H1 (cell line): ENCODE measurements around the gene CACNA1D. TPM values are rescaled to one million over a fixed set of nuclear protein-coding genes. Genes with fewer than 3 reads are reported as not detected.

ENCODE experiments used
- CTCF ChIA-PET: fragments of 300-600 bp; sonication (Branson Sonifier 250); formaldehyde crosslinking; loops from one replicate; lab custom pipeline; 2021; ENCODE audit not compliant: partially characterized antibody; lab: Charles Lee
- POLR2A ChIA-PET: fragments of 300-600 bp; sonication (Branson Sonifier 250); formaldehyde crosslinking; loops from one replicate; lab custom pipeline; 2021; ENCODE audit warnings: inconsistent platforms; ENCODE audit not compliant: partially characterized antibody; lab: Charles Lee
- DNase-seq, 2 experiments: peaks; one replicate each; pipeline versions ENCODE4 v3.0.0 to v3.0.0-alpha.2; 2010 to 2022; ENCODE audit warnings: low spot score in 2 of 2, low read depth in 1 of 2, mixed read lengths in 1 of 2
- FAIRE-seq: peaks from 2 replicates; lab custom pipeline; 2011; peaks lifted over from hg19 to GRCh38; lab: Jason Lieb, UNC
- H2AFZ ChIP-seq: 2 replicates; pipeline ENCODE4 v1.8.1; 2012; ENCODE audit warnings: low read length, inconsistent platforms
- H2AK5ac ChIP-seq: 2 replicates; pipeline ENCODE4 v1.6.1; 2013; ENCODE audit warnings: low read depth, low read length
- H2BK120ac ChIP-seq: replicated peaks from 2 replicates; pipeline ENCODE3; 2013; ENCODE audit warnings: low read depth, low read length, inconsistent platforms
- H2BK12ac ChIP-seq: 2 replicates; pipeline ENCODE4 v1.6.1; 2013; ENCODE audit warnings: low read depth, low read length
- H2BK15ac ChIP-seq: 2 replicates; pipeline ENCODE4 v1.6.1; 2013; ENCODE audit warnings: low read length
- H2BK20ac ChIP-seq: 2 replicates; pipeline ENCODE4 v1.6.1; 2013; ENCODE audit warnings: low read length
- H2BK5ac ChIP-seq: 2 replicates; pipeline ENCODE4 v1.6.1; 2013; ENCODE audit warnings: low read depth, low read length
- H3K14ac ChIP-seq: 2 replicates; pipeline ENCODE4 v1.6.1; 2013; ENCODE audit warnings: inconsistent platforms; ENCODE audit not compliant: insufficient read length
- H3K18ac ChIP-seq: 2 replicates; pipeline ENCODE4 v1.6.1; 2013; ENCODE audit warnings: low read length; ENCODE audit errors: extremely low read depth
- H3K23ac ChIP-seq: 2 replicates; pipeline ENCODE4 v1.6.1; 2013; ENCODE audit warnings: inconsistent platforms; ENCODE audit not compliant: insufficient read length
- H3K23me2 ChIP-seq: 2 replicates; pipeline ENCODE4 v1.6.1; 2013; ENCODE audit warnings: low read depth, low read length
- H3K27ac ChIP-seq: 2 replicates; pipeline ENCODE4 v1.6.1; 2011; ENCODE audit warnings: low read depth, low read length, inconsistent platforms
- H3K27me3 ChIP-seq, 4 experiments: replicated peaks in 1 of 4; 1 replicate in 1 of 4; 2 replicates in 3 of 4; pipeline versions ENCODE4 v1.6.1 to v1.8.1; 2011 to 2013; ENCODE audit warnings: low read length in 3 of 4, mild to moderate bottlenecking in 3 of 4, inconsistent platforms in 2 of 4, mixed read lengths in 2 of 4, moderate library complexity in 1 of 4; ENCODE audit not compliant: control insufficient read depth in 3 of 4, insufficient read depth in 3 of 4; ENCODE audit errors: extremely low read depth in 1 of 4
- H3K36me3 ChIP-seq, 4 experiments: 2 replicates each; pipeline versions ENCODE4 v1.6.1 to v1.8.1; 2011 to 2013; ENCODE audit warnings: mild to moderate bottlenecking in 4 of 4, low read length in 3 of 4, moderate library complexity in 2 of 4, control low read depth in 1 of 4, inconsistent platforms in 1 of 4; ENCODE audit not compliant: insufficient read depth in 4 of 4, control insufficient read depth in 2 of 4
- H3K4ac ChIP-seq: replicated peaks from 2 replicates; pipeline ENCODE3; 2013; ENCODE audit warnings: low read length, low read depth, mixed read lengths, inconsistent platforms; ENCODE audit not compliant: insufficient read length
- H3K4me1 ChIP-seq, 4 experiments: replicated peaks in 1 of 4; 1 replicate in 1 of 4; 2 replicates in 3 of 4; pipeline versions ENCODE4 v1.6.1 to v1.8.1; 2011 to 2013; ENCODE audit warnings: low read length in 3 of 4, inconsistent platforms in 2 of 4, mixed read lengths in 1 of 4; ENCODE audit not compliant: insufficient read depth in 4 of 4, control insufficient read depth in 3 of 4
- H3K4me2 ChIP-seq, 2 experiments: 2 replicates each; pipeline versions ENCODE4 v1.6.1 to v1.8.1; 2011 to 2013; ENCODE audit warnings: low read depth in 2 of 2, low read length in 2 of 2, control low read depth in 1 of 2, inconsistent platforms in 1 of 2, mild to moderate bottlenecking in 1 of 2; ENCODE audit not compliant: insufficient read depth in 1 of 2
- H3K4me3 ChIP-seq, 4 experiments: fragments of 200-600, 300-600 bp in 1 of 4; sonication (generic), shearing (Covaris generic), sonication (Bioruptor Twin) in 1 of 4; 2 replicates each; pipeline versions ENCODE4 v1.5.1 to v1.8.1; 2011 to 2016; ENCODE audit warnings: low read length in 4 of 4, low read depth in 3 of 4, control low read depth in 2 of 4, inconsistent platforms in 2 of 4, mild to moderate bottlenecking in 2 of 4, mixed read lengths in 1 of 4, moderate library complexity in 1 of 4; ENCODE audit not compliant: insufficient read depth in 2 of 4; ENCODE audit errors: extremely low read depth in 1 of 4
- H3K56ac ChIP-seq: replicated peaks from 2 replicates; pipeline ENCODE3; 2013; ENCODE audit warnings: low read depth, mild to moderate bottlenecking, mixed read lengths, low read length, inconsistent platforms; ENCODE audit not compliant: insufficient read length
- H3K79me1 ChIP-seq: 2 replicates; pipeline ENCODE4 v1.6.1; 2013; ENCODE audit warnings: low read depth, low read length, control low read depth
- H3K79me2 ChIP-seq, 2 experiments: 2 replicates each; pipeline versions ENCODE4 v1.6.1 to v1.8.1; 2012 to 2013; ENCODE audit warnings: low read length in 2 of 2, mild to moderate bottlenecking in 2 of 2, inconsistent platforms in 1 of 2; ENCODE audit not compliant: insufficient read depth in 2 of 2, control insufficient read depth in 1 of 2
- H3K9ac ChIP-seq, 4 experiments: replicated peaks in 1 of 4; 1 replicate in 1 of 4; 2 replicates in 3 of 4; pipeline versions ENCODE4 v1.6.1 to v1.8.1; 2011 to 2013; ENCODE audit warnings: low read depth in 3 of 4, low read length in 3 of 4, control low read depth in 2 of 4, mild to moderate bottlenecking in 2 of 4, moderate library complexity in 2 of 4, inconsistent platforms in 1 of 4; ENCODE audit errors: extremely low read depth in 1 of 4
- H3K9me3 ChIP-seq, 2 experiments: 2 replicates each; pipeline versions ENCODE4 v1.6.1 to v1.8.1; 2012 to 2013; ENCODE audit warnings: mild to moderate bottlenecking in 2 of 2, moderate library complexity in 2 of 2, control low read depth in 1 of 2, inconsistent platforms in 1 of 2, low read depth in 1 of 2, low read length in 1 of 2, mixed read lengths in 1 of 2; ENCODE audit not compliant: insufficient read depth in 2 of 2
- H4K20me1 ChIP-seq, 2 experiments: replicated peaks in 1 of 2; 2 replicates each; pipeline versions ENCODE3 to v1.8.1; 2011 to 2013; ENCODE audit warnings: inconsistent platforms in 2 of 2, low read length in 2 of 2, mild to moderate bottlenecking in 1 of 2; ENCODE audit not compliant: insufficient read depth in 2 of 2, control insufficient read depth in 1 of 2
- H4K5ac ChIP-seq: 2 replicates; pipeline ENCODE4 v1.6.1; 2013; ENCODE audit warnings: low read length, low read depth, mixed read lengths, inconsistent platforms; ENCODE audit not compliant: insufficient read length
- H4K8ac ChIP-seq: 2 replicates; pipeline ENCODE4 v1.8.0; 2013; ENCODE audit warnings: mild to moderate bottlenecking, moderate library complexity, low read length, inconsistent platforms; ENCODE audit not compliant: insufficient read depth; ENCODE audit errors: extremely low read depth
- H4K91ac ChIP-seq: replicated peaks from 2 replicates; pipeline ENCODE3; 2013; ENCODE audit warnings: low read length, mixed read lengths, inconsistent platforms; ENCODE audit not compliant: insufficient read length
- BACH1 ChIP-seq: IDR thresholded peaks from 2 replicates; pipeline ENCODE4 v1.6.1; 2012; ENCODE audit warnings: low read length, improper control_type of control experiment
- BRCA1 ChIP-seq: IDR thresholded peaks from 2 replicates; pipeline ENCODE4 v1.6.1; 2012; ENCODE audit warnings: low read depth, low read length, improper control_type of control experiment
- CBX8 ChIP-seq: fragments of 300-800, 300-1000 bp; sonication (generic); IDR thresholded peaks from 2 replicates; pipeline ENCODE4 v1.7.1; 2016; ENCODE audit warnings: low read depth, low read length, borderline replicate concordance
- CHD1 ChIP-seq: IDR thresholded peaks from 2 replicates; pipeline ENCODE4 v1.6.1; 2012; ENCODE audit warnings: low read depth, low read length, improper control_type of control experiment
- POLR2A ChIP-seq, 2 experiments: IDR thresholded peaks; 1 replicate in 1 of 2; 2 replicates in 1 of 2; pipeline ENCODE4 v1.6.1; 2011; ENCODE audit warnings: low read depth in 2 of 2, low read length in 2 of 2, mild to moderate bottlenecking in 2 of 2; ENCODE audit errors: control extremely low read depth in 1 of 2
- RXRA ChIP-seq: IDR thresholded peaks from 2 replicates; pipeline ENCODE4 v1.6.1; 2011; ENCODE audit warnings: low read depth, mild to moderate bottlenecking, low read length, moderate library complexity; ENCODE audit not compliant: insufficient read depth
- SP2 ChIP-seq: IDR thresholded peaks from 2 replicates; pipeline ENCODE4 v1.6.1; 2012; ENCODE audit warnings: mild to moderate bottlenecking, low read length, inconsistent platforms
- YY1 ChIP-seq: IDR thresholded peaks from 2 replicates; pipeline ENCODE4 v1.6.1; 2011; ENCODE audit warnings: low read depth, mild to moderate bottlenecking, low read length
- WGBS, 2 experiments: shearing (Covaris generic) in 1 of 2; methylation state at CpG; one replicate each; pipeline versions ENCODE4 v1.1.6 to v1.1.7; 2013 to 2015; ENCODE audit warnings: low lambda C conversion rate in 2 of 2, mixed read lengths in 2 of 2, inconsistent platforms in 1 of 2, low coverage in 1 of 2, missing lambda C conversion rate in 1 of 2; ENCODE audit not compliant: insufficient replicate concordance in 2 of 2, insufficient coverage in 1 of 2, insufficient read length in 1 of 2; ENCODE audit errors: extremely low coverage in 1 of 2, missing lambda C conversion rate in 1 of 2; 5-methylcytosine and 5-hydroxymethylcytosine counted together
- polyA plus RNA-seq, 7 experiments: library from polyadenylated mRNA; depleted of rRNA in 3 of 7; stranded (reverse) in 5 of 7; unstranded in 2 of 7; fragments of >200 nt in 5 of 7; fragments of 200-250 nt in 2 of 7; gene quantifications; 1 replicate in 5 of 7; 2 replicates in 1 of 7; 4 replicates in 1 of 7; pipeline versions ENCODE4 v1.2.1 to v1.2.3, GENCODE V29; 2011 to 2013; ENCODE audit warnings: missing spikeins in 2 of 7, mixed read lengths in 2 of 7
- total RNA-seq: library from RNA; stranded (reverse); fragmentation: NEBNext Ultra II Directional; extraction: Animal tissue kit (Norgen Biotek cat#: 25700); gene quantifications from 2 replicates; pipeline ENCODE4 v1.2.1, GENCODE V29; 2021

The CACNA1D gene
- total and polyA plus RNA-seq, 2 of the 8 experiments (the other 6 are each of a cell fraction or from before 2014, with no cell fraction given) = 2.0 to 2.9 TPM

DNA sequence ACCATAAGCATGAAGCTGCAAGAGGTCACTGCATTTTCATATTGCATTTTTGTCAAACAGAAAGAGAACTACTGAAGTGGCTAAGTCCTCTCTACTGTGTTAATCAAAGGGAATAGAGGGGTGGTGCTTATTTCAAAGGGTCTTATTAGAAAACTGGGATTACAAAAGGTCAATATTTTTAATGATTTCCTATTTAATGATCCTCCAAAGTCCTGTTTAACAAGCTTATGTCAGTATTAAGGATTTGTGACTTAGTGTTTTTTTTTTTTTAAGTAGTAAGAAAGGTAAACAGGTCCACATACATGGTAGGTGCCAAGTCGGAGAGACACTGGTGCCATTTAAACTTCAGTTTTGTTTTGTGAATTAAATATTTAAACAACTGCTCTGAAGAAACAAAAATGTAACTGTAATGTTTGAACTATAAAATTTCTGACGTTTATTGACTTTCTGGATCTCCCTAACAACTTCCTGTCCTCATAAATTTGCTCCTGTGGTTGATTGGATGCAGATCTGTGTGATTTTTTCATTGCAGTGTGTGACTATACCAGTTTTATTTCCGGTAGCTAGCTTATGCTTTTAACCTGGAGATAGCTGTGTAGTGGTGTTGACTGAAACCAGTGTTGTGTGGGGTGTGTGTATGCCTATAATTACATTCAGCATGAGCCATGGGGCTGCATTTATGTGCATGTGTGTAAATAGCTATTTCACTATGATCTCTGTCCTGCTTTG, 8.6 kb upstream of the CACNA1D start:
- TF ChIP-seq BACH1 (no peak), POLR2A (IDR thresholded peaks at IDR 0.05; ENCODE audit: control extremely low read depth in 1 of 2, low read depth in 2 of 2, low read length in 2 of 2) (no peak), RXRA (no peak), BRCA1 (no peak), CBX8 (no peak), SP2 (no peak), YY1 (no peak), CHD1 (no peak)
- POLR2A ChIA-PET = interaction anchor here (1.2 kb wide), 1 partner anchor 28 kb away, joined by 3 read pairs; no protein-coding TSS in a partner anchor

More for the DNA sequence above, 8.6 kb upstream of the CACNA1D start:
- Histone ChIP-seq H4K91ac (no peak overlapping the region), H4K8ac (no peak overlapping the region), H3K79me1 (no peaks in the 10 kb centered on the region), H2AFZ (no peak overlapping the region), H4K20me1 (no peaks in the 10 kb centered on the region), H3K56ac (no peak overlapping the region), H4K5ac (no peak overlapping the region), H3K27me3 (peaks cover 0 to 6% (median 0%) of the 10 kb centered on the region in 4 experiments; a peak in 4 of 7 replicates), H3K18ac (no peak overlapping the region), H2BK12ac (no peak overlapping the region), H3K4me1 (no peaks in the 10 kb centered on the region), H2BK120ac (no peak overlapping the region), H2BK20ac (no peak overlapping the region), H2BK5ac (no peak overlapping the region), H3K4me3 (no peak overlapping the region), H2BK15ac (no peak overlapping the region), H3K14ac (no peak overlapping the region), H3K4me2 (no peak overlapping the region), H3K27ac (no peak overlapping the region), H3K9ac (no peak overlapping the region), H3K79me2 (no peaks in the 10 kb centered on the region), H3K23me2 (no peaks in the 10 kb centered on the region), H2AK5ac (no peak overlapping the region), H3K9me3 (no peaks in the 10 kb centered on the region), H3K4ac (no peak overlapping the region), H3K36me3 (no peaks in the 10 kb centered on the region), H3K23ac (no peak overlapping the region)
- CTCF ChIA-PET = interaction anchor here (1.7 to 2.2 kb wide), 2 partner anchors 32 to 109 kb away, joined by 3 to 6 read pairs; no protein-coding TSS in a partner anchor
- 82% methylated on average over 3 of the region's 3 CpGs; no CpG with 5 or more reads in 1 of the 2 experiments for WGBS, 2 experiments
- FAIRE-seq (no peak), DNase-seq (no peak)
